CD4-positive, alpha-beta T cell treated with Interleukin-17A for 1 hour (primary cell): ENCODE data around the gene RIMBP3C.
"Not testable (repeated sequence)": the region's sequence is repeated elsewhere in the genome, so short reads cannot be mapped to it uniquely, and the experiment has no call there.

Source experiments
- DNase-seq: peaks from one replicate; pipeline ENCODE4 v3.0.0-alpha.2; 2020

Gene RIMBP3C

GRCh38 chr22:21571679-21572078 is 20.4 kb upstream of the RIMBP3C start:
- no peak for DNase-seq

GRCh38 chr22:21570398-21570797 is 19.1 kb upstream of the RIMBP3C start:
- DNase-seq: no peak

- DNase-seq: no peak
Measured at GRCh38 chr22:21569459-21570170, 18.4 kb upstream of the RIMBP3C start.

- DNase-seq: not testable (repeated sequence)
Measured at GRCh38 chr22:21569076-21569427, 17.8 kb upstream of the RIMBP3C start.

- DNase-seq: peak; percentile 33
Measured at GRCh38 chr22:21568347-21569075, 17.2 kb upstream of the RIMBP3C start.

- peak; percentile 86 for DNase-seq
Measured at GRCh38 chr22:21567456-21568346, 16.4 kb upstream of the RIMBP3C start, which contains the start of gene UBE2L3. Gene UBE2L3 (plus strand): TSS chr22:21567714. CDS start chr22:21567745, 31 bp downstream.

- no peak for DNase-seq
Measured at GRCh38 chr22:21564411-21564810, 13.2 kb upstream of the RIMBP3C start.

GRCh38 chr22:21563912-21564311 is 12.7 kb upstream of the RIMBP3C start:
- no peak for DNase-seq

GRCh38 chr22:21560657-21561056 is 9.4 kb upstream of the RIMBP3C start:
- DNase-seq: not testable (repeated sequence)

- DNase-seq: not testable (repeated sequence)
Measured at GRCh38 chr22:21559345-21560125, 8.3 kb upstream of the RIMBP3C start.

- DNase-seq: not testable (repeated sequence)
Measured at GRCh38 chr22:21550678-21551047, 598 bp downstream of the RIMBP3C start.

GRCh38 chr22:21550008-21550677 is 1.1 kb downstream of the RIMBP3C start:
- DNase-seq: not testable (repeated sequence)

GRCh38 chr22:21549558-21549957 is 1.7 kb downstream of the RIMBP3C start:
- DNase-seq: not testable (repeated sequence)

- DNase-seq: not testable (repeated sequence)
Measured at GRCh38 chr22:21544432-21545322, 6.6 kb downstream of the RIMBP3C start.

GRCh38 chr22:21539862-21540261 is 11.4 kb downstream of the RIMBP3C start:
- DNase-seq: not testable (repeated sequence)

- DNase-seq: not testable (repeated sequence)
Measured at GRCh38 chr22:21532863-21533648, 18.2 kb downstream of the RIMBP3C start.

GRCh38 chr22:21531525-21531924 is 19.7 kb downstream of the RIMBP3C start:
- not testable (repeated sequence) for DNase-seq

- DNase-seq: not testable (repeated sequence)
Measured at GRCh38 chr22:21526705-21527500, 24.4 kb downstream of the RIMBP3C start.
